Limb (tissue), 2 donors: ENCODE data around the gene RAMACL.
A peak's percentile ranks its signal among the peaks of the same experiment; 100 is the strongest.
"Not testable (repeated sequence)": the region's sequence is repeated elsewhere in the genome, so short reads cannot be mapped to it uniquely, and the experiment has no call there.

ENCODE experiments used
- DNase-seq, 2 donors: peaks; one replicate each; pipeline ENCODE4 v3.0.0-alpha.2; 2016; ENCODE audit errors: extremely low spot score in 2 of 2

Gene RAMACL

DNA sequence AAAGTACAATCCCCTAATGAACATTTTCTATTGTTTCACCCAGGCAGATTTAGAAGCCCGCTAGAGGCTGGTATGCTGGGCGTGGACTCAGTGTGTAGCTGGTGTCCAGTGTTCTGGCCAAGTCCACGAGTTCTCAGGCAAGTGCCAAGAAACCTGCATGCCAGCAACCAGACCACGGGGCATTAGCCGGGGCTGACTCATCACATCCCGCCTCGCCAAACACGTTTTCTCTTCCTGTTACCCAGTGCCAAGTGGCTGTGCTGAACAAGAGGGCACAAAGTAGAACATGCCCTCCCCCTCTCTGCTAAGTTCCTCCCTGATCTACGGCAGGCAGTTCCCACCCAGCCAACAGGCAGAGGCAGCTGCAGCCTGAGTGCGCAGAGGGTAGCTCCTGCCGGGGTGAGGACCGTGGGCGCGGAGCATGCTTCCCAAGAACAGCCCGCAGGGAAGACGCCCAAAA lies 29.6 kb downstream of the RAMACL start:
- DNase-seq: peak in 1 of 2 donors; percentile 18

DNA sequence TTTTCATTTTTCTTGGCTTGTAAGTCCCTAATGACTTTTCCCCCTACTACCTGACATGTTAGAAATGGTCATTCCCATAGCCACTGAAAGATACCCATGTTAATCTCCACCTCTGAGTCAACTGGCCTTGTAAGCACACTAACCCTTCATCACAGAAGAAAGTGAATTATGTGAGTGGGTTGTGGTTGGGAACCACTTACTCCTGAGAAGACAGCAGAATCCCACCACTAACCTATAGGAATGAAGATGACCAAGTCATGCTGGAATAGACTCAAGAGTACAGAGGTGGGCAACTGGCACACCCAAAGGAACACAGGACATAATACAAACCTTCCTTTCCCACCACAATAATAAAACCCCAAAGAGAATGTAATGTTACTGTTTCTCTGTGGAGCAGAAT lies 30.1 kb downstream of the RAMACL start:
- no peak for DNase-seq

DNA sequence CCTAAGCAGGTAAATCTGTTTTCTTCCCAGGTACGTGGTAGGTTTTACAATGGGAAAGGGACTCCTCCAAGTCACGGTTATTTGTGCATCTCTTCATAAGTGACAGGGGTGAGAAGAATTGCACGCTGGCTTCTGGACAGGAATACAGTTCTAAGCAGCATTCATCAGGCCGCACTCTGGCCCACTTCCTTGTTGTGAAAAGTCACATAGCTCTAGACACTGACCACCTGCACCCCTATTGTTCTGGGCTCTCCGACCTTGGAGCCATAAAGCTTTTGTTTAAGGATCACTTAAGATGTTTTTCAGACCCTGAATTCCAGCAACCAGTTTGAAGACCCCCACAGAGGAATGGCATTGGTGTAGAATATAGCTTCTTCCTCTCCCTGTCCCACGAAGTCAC lies 31.4 kb downstream of the RAMACL start:
- no peak for DNase-seq

DNA sequence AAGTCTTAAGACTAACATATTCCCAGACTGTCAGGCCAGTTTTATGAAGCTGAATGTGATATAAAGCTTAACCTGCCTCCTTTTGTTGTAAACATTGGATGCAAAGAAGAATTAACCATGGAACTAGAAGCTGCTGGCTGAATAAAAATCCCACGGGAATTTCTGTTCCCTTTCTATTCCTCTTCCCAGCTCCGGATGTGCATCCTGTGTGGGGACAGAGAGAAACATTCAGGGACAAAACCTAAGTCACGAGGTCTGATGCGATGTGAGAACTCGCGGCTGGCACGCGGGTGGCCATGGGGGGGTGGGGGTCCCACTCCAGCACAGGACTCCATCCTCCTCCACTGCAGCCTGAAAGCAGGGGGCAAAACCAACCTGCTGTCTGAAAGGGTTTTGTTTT lies 32.2 kb downstream of the RAMACL start:
- DNase-seq: no peak

DNA sequence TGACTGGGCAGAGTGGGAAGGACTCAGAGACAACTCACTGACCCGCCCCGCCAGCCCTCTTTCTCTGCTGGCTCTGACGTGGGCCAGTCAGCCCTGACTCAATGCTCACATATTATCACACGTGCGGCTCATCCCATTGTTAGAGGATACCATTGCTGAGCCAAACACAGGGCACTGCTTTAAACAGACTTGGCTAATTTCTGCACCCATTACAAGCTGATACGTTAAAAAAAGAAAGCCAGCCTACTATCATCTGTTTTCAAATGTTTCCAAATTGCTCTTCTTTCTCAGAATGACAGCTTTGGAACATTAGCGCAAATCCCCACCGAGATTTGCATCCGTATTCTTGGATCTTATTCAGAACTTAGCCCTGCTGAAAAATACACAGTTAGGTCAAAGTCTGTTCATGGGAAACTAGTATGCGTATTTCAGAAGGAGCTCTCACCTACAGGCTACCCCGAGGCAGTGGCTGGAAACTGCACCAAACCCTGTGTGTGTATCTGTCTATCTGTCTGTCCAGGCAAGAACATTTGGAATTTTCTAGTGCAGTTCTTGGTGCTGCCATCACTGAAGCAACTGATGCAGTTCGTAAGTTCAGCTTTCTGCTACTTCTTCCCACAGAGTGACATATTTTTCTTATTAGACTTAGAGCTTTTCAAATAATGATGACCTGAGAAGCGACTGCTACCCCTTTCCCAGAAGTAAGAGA lies 32.8 kb downstream of the RAMACL start:
- DNase-seq: no peak

DNA sequence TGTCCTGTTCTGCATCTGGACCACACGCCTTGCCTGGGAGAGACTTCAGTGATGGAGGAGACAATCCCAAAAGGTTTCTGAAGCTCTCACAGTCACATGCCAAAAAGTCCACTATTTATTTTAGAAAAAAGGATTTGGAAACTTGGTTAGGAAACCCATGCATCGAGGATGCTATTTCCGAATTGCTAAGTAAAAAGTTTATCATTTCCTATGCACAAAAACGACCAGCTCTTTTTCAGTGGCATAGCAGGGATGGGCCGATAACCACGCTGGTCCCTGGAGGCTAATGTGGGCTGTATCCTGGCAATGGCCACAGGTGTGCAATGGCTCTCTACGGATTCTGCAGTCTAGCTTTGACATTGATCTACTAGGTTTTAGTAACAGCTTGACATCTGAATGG lies 33.9 kb downstream of the RAMACL start:
- DNase-seq: no peak

DNA sequence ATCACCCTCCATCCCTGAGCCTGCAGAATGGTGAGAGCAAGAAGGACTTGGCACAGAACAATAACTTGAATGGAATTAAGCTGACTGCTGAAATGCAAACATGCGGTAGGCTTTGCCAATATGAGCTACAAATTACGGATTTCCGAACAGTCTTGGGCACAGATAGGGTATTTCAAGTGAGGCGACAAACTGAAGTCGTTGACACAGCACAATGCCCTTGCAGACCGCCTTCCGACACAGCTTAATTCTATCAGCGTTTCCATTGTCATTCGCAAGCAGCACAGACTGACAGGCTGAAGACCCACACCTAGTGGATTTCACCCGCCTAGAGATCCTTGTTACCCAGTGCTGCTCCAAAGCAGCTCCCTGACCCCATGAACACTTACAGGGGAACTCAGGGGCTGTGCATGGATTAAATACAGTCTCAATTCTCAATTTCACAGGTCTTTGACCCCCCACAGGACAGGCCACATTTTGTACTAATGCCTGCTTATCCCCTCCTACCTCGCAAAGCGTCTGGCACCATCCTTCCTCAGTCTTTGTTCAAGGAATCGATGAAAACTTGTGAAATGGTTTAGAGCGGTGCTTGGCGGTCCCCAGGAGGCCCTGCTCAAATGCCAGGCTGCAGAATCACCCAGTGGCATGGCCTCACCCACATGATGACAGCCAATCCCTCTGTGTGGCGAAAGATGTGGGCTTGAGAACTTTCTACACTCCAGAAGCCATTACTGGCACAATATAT lies 34.6 kb downstream of the RAMACL start:
- DNase-seq: no peak

DNA sequence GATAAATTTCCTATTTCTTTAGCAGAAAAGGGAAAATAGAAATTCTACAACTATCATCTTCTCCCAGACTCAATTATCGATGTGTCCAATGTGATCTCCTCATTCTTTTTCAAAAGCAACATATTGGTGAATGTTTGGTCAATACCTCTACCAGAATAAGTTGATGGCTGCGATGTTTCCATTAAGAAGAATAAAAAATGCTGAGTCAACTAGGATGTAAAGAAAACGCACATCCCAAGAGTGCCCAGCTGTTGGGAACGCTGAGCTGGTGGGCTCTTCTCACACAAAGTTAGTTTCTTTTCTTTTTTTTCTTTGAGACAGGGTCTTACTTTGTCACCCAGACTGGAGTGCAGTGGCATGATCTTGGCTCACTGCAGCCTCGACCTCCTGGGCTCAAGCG lies 39.8 kb downstream of the RAMACL start:
- no peak for DNase-seq

DNA sequence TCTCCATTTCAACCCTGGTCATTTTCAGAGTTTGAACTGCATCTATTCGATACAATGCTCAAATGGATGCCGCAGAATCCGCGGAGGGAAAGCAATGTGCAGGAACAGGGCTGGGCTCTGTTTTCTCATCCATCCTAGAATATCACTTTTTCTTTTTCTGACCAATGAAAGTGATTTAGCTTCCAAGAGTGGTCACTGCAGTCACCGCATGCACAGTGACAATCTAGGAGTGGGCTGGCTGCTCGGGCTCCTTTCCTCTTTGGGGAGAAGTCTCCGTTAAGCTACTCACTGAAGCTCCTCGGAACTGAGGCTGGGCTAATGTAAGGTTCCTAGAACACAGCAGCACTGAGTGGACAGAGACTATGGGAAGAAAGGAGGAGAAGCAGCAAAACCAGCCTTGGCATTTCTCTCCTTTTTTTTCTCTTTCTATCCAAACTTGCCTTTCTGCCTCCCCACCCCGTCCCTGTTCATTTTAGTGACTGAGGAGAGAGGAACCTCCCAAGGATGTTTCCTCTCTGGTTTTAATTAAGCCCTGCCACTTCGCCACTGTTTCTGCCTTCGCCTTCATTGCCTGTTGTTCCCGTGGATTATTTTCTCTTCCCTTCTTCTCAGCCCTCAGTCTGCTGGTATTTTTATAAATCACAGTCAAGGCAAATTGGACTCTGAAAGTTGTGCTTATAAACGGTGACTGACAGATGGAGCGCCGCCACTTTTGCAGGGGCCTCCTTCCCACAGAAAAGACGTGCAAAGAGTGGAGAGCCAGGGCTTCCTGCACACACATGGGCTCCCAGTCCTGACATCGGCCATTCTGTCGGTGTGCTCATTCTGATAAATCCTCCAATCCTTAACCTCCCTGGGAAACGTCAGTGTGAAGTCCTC lies 41.1 kb downstream of the RAMACL start:
- DNase-seq: no peak

DNA sequence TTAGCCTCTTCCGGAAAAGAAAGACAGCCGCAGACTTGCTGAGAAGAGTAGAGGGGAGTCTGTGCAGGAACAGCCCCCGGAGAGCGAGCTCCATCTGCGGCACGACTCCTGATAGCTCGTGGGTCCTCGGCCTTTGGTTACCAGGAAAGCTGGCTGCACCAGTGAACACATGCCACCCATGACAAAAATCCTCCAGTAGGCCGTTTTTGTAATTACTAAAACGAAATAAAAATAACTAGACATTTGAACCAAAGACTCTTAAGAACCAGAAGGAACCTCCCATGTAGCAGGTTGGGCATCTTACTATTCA lies 42.2 kb downstream of the RAMACL start:
- DNase-seq: no peak

DNA sequence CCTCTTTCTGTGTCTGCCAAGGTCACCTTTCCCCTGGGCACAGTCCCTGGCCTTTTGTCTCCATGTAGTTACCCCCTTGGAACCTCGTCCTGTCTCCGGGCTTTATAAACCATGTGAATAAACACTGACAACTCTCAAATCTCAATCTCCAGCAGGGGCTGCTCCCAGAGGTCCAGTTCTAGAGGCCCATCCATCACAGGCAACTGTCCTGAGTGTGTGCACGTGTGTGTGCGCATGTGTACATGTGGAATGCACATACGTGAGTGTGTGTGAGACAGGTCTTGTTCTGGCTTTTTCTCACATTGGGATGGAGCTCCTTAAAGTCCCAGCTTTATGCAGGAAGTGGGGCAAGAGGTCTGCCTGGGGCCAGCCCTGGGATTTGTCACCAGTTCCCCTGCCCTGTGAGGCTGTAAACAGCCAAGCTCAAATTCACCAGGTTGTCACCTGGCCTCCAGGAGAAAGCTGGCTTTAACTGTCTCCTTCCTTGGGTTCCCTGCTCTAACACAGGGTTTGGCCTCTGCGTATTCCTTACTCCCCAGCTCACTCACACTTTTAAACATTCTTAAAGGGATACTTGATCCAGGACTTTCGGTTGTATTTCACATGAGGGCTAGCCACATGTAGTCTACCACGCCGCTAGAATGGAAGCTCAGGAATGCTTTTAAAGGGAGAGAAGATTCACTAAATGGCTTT lies 42.7 kb downstream of the RAMACL start:
- DNase-seq: no peak

DNA sequence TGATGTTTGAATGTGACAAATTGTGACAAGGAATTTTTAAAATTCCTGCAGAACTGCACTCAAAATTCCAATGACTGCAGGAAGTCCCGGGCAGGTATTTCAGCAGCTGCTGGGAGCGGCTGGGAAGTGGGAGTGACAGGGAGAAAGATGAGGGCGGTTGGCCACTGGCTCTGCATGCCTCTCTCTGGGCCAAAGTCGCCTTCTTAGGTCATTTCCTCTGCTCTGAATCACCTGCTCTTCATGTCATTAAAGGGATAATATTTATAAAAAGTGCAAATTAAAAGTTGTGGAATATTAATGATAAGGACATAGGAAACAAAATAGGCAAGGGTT lies 43.9 kb downstream of the RAMACL start:
- DNase-seq: no peak

DNA sequence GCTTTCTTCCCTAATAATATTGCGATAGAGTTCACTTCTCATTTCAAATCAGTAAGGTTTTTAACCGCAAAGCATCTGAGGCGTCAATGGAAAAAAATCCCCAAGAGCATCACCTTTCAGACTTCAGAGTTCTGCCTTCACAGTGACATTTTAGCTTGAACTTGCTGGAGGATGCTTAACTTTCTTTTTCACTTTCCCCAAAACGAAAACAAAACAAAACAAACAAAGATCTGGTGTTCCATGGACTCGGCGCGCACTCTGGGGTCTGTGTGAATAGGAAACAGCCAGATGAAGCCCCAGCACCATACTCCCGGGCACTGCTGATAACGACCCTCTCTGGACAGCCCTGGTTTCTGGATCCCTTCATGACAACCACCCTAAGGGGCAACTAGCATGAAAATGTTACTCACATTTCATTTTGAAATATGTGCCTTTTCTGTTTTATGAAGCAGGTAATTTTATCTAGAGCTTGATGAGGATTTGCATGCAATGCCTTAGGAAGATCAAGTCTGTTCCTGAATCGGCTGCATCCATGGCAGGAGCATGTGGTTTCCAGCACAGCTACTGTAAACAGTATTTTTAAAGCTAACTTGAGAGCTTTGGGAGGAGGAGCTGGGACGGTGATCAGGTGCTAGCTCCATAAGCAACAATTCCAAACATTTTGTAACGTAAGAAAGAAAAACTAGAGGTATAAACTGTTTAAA lies 44.5 kb downstream of the RAMACL start:
- no peak for DNase-seq

DNA sequence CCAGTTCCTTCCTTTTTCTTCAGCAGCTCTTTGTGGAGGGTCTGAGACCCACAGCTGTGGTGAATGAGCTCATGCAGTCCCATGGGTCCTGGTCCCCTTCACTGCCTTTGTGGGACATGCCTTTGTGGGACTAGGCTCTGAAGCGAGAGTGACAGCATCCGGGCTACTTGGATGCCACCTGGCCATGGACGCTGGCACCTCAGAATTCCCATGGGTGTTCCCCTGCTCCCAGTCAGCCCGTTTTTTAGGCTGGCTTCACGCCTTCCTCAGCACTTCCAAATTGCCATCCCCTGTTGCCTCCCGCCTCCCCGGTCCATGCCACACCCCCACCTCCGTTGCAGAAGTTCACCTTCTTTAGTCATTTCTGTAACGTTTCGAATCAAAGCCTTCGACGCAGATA lies 45.1 kb downstream of the RAMACL start:
- DNase-seq: no peak

DNA sequence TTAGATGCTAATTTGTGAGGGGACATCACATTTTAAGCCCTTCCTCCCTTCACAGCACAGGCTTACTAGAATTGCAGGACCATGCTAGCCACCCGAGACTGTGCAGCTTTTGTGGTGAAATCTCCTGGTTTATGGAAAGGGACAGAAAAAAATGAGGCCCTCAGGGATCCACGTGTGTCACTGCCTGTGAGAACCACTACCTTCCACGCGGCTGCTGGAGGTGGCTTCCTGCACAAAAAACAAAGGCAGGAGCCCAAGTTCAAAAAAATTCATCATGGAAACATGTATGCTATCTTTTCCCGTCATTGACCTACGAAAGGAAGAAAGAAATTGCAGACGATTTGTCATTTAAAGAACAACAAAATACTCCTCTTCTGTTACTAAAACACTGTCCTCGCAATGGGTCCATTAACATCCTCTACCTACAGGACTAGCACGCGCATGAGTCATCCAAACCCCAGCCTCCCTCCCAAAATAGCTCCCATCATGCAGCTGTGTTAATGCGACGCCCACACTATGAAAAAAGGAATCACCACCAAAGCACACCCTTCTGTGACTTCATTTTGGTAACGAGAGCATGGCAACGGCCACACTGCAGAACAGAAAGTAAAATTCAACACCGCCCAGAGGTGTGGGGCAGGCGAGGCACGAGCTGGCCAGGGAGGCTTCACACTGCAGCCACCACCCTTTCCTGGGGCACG lies 45.7 kb downstream of the RAMACL start:
- no peak for DNase-seq

DNA sequence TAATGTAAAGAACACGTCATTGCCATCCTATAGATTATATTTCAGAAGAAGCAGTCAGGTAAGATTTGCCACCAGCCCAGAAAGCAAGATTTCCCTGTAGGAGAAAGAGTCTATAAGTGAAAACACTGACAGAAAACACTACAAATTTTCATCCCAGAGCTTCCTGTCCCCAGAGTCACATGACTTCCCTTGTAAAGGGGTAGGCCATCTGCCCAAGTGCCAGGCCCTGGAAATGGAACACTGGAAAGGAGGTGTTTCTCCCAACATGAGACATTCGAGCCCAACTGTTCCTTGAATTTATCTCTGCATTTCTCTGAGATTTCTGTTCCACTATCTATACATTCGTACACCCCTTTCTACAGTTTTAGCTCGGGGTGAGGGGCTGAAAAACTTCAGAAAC lies 46.9 kb downstream of the RAMACL start:
- no peak for DNase-seq

DNA sequence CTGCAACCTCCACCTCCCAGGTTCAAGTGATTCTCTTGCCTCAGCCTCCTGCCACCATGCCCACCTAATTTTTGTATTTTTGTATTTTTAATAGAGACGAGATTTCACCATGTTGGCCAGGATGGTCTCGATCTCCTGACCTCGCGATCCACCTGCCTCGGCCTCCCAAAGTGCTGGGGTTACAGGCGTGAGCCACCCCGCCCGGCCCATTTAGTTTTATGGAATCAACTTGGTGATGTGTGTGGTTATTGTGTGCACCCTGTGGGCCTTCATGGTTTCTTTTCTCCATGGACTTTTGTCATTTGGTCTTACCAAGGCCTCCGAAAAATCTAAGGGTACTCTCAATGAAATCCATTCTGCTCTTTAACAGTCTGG lies 47.5 kb downstream of the RAMACL start:
- not testable (repeated sequence) for DNase-seq

DNA sequence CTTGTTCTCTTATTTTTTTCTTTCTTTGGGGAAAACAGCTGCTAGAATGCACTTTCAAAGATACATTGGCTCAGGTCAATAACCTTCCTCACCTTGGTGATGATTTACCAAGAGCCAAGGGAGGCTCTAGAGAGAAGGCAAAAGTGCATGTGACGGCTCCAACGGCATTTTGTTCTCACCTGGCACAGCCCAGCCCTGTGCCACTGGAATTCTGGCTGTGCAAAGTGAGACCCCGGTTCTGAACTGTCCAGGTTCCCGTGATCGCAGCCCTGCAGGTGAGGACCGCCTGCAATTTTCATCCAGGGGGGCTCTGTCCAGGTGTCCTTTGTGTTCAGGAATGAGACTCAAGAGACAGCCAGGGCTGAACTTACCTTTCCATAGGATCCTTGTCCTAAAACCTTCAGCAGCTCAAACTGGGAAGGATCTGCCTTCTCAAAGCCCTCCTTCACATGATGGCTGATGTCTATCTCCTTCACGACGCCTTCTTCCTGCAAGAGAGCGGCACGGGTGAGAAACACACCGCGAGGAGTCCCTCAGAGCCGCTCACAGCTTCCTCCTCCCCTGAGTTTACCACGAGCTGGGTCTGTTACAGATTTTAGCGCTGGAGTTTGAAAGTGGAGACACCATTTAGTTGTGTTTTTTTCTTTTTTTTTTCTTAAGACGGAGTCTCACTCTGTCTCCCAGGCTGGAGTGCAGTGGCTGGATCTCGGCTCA lies 48.0 kb downstream of the RAMACL start:
- DNase-seq: no peak

DNA sequence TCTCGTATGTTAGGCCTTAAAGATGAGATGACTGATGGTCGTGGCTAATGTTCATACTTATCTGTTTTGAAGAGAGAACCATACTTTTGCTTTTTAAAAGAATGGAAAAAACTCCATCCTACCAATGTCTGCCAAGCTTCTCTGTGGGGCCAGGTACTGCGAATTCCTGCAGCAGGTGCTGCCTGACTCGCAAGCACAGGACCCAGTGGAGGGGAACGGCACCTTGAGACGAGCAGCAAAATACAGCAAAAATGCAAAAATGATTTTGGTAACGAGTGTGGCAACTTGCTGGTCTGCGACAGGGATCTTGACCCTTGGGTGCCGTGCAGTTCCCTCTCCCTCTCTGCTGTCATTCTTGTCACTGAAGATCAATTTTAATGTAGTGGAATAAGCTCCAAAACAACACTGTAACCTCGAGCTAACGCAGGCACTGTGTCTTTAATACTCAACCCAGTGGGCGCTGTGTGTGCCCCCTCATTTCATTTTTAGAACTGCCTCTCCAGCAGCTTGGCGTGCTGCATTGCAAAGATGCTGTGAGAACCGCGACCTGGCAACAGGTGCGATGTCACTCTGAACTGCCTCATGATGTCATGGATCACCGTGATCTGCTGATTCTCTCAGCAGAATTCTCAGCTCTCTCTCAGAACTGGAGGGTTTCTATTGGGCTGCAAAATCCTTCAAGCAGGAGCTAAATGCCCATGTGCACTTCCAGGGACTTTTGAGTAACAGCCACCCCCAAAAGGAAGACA lies 51.6 kb downstream of the RAMACL start:
- DNase-seq: no peak
